ENCODE results near the gene ZFP37. TPM values are rescaled to one million over a fixed set of nuclear protein-coding genes. Genes with fewer than 3 reads are reported as not detected.
A peak's percentile ranks its signal among the peaks of the same experiment; 100 is the strongest.
"Not testable (repeated sequence)": the region's sequence is repeated elsewhere in the genome, so short reads cannot be mapped to it uniquely, and the experiment has no call there.

The ZFP37 gene
- polyA plus RNA-seq, 1 donor = 3.3 TPM

GRCh38 chr9:113061072-113061850 is 4.7 kb upstream of the ZFP37 start:
- not testable (repeated sequence) for H3K27ac ChIP-seq (ENCODE audit: low read length); DNase-seq; H3K4me3 ChIP-seq (ENCODE audit: low read length); H3K4me1 ChIP-seq (ENCODE audit: control insufficient read depth, insufficient read depth, low read length); H3K36me3 ChIP-seq (ENCODE audit: control insufficient read depth, insufficient read depth, low read length)
- Histone ChIP-seq H3K27me3 (ENCODE audit: control insufficient read depth, insufficient read depth, low read length) (peaks cover 38% of the 10 kb centered on the region), H3K9me3 (ENCODE audit: control insufficient read depth, low read depth, low read length) (peaks cover 25% of the 10 kb centered on the region)
- WGBS (ENCODE audit: insufficient coverage, low lambda C conversion rate) = 8% methylated on average over 2 of the region's 33 CpGs

GRCh38 chr9:113059581-113060284 is 3.2 kb upstream of the ZFP37 start:
- not testable (repeated sequence) for H3K4me1 ChIP-seq (ENCODE audit: control insufficient read depth, insufficient read depth, low read length); DNase-seq; H3K27ac ChIP-seq (ENCODE audit: low read length); H3K36me3 ChIP-seq (ENCODE audit: control insufficient read depth, insufficient read depth, low read length); H3K4me3 ChIP-seq (ENCODE audit: low read length)
- peaks cover 38% of the 10 kb centered on the region for H3K27me3 ChIP-seq (ENCODE audit: control insufficient read depth, insufficient read depth, low read length)
- WGBS (ENCODE audit: insufficient coverage, low lambda C conversion rate) = no CpG with 5 or more reads among the region's 61 CpGs
- peaks cover 39% of the 10 kb centered on the region for H3K9me3 ChIP-seq (ENCODE audit: control insufficient read depth, low read depth, low read length)

- 17% methylated on average over 1 of the region's 5 CpGs for WGBS (ENCODE audit: insufficient coverage, low lambda C conversion rate)
- peaks cover 3% of the 10 kb centered on the region for H3K4me1 ChIP-seq (ENCODE audit: control insufficient read depth, insufficient read depth, low read length)
- DNase-seq = no peak
- no peaks in the 10 kb centered on the region for H3K36me3 ChIP-seq (ENCODE audit: control insufficient read depth, insufficient read depth, low read length)
- peaks cover 49% of the 10 kb centered on the region for H3K9me3 ChIP-seq (ENCODE audit: control insufficient read depth, low read depth, low read length)
- H3K27me3 ChIP-seq (ENCODE audit: control insufficient read depth, insufficient read depth, low read length) = peaks cover 29% of the 10 kb centered on the region
- H3K4me3 ChIP-seq (ENCODE audit: low read length) = peak overlapping the region; percentile 53
- no peak overlapping the region for H3K27ac ChIP-seq (ENCODE audit: low read length)
These were observed 669 bp upstream of the ZFP37 start for GRCh38 chr9:113057193-113057592.

GRCh38 chr9:113042884-113043657 is 13.5 kb downstream of the ZFP37 start:
- peak in 1 of 2 donors; percentile 8 for DNase-seq
- no peaks in the 10 kb centered on the region for H3K4me1 ChIP-seq (ENCODE audit: control insufficient read depth, insufficient read depth, low read length)
- peaks cover 19% of the 10 kb centered on the region for H3K36me3 ChIP-seq (ENCODE audit: control insufficient read depth, insufficient read depth, low read length)
- no peak overlapping the region for H3K4me3 ChIP-seq (ENCODE audit: low read length)
- no peak overlapping the region for H3K27ac ChIP-seq (ENCODE audit: low read length)
- WGBS (ENCODE audit: insufficient coverage, low lambda C conversion rate) = no CpG with 5 or more reads among the region's 4 CpGs
- no peaks in the 10 kb centered on the region for H3K27me3 ChIP-seq (ENCODE audit: control insufficient read depth, insufficient read depth, low read length)
- peaks cover 31% of the 10 kb centered on the region for H3K9me3 ChIP-seq (ENCODE audit: control insufficient read depth, low read depth, low read length)

- DNase-seq = no peak
- no peaks in the 10 kb centered on the region for H3K4me1 ChIP-seq (ENCODE audit: control insufficient read depth, insufficient read depth, low read length)
- no peaks in the 10 kb centered on the region for H3K36me3 ChIP-seq (ENCODE audit: control insufficient read depth, insufficient read depth, low read length)
- H3K4me3 ChIP-seq (ENCODE audit: low read length) = no peak overlapping the region
- WGBS (ENCODE audit: insufficient coverage, low lambda C conversion rate) = 60% methylated on average over 1 of the region's 1 CpG
- H3K27ac ChIP-seq (ENCODE audit: low read length) = no peak overlapping the region
- no peaks in the 10 kb centered on the region for H3K27me3 ChIP-seq (ENCODE audit: control insufficient read depth, insufficient read depth, low read length)
- peaks cover 4% of the 10 kb centered on the region for H3K9me3 ChIP-seq (ENCODE audit: control insufficient read depth, low read depth, low read length)
These were observed 30.3 kb downstream of the ZFP37 start for GRCh38 chr9:113026200-113026599.

- no peak for DNase-seq
- H3K9me3 ChIP-seq (ENCODE audit: control insufficient read depth, low read depth, low read length) = peaks cover 3% of the 10 kb centered on the region
These were observed 38.3 kb downstream of the ZFP37 start for GRCh38 chr9:113018247-113018646.

GRCh38 chr9:113012492-113012891 is 44.0 kb downstream of the ZFP37 start:
- Histone ChIP-seq H3K27me3 (ENCODE audit: control insufficient read depth, insufficient read depth, low read length) (no peaks in the 10 kb centered on the region), H3K4me3 (ENCODE audit: low read length) (peak overlapping the region; percentile 48), H3K4me1 (ENCODE audit: control insufficient read depth, insufficient read depth, low read length) (no peaks in the 10 kb centered on the region), H3K27ac (ENCODE audit: low read length) (no peak overlapping the region), H3K9me3 (ENCODE audit: control insufficient read depth, low read depth, low read length) (no peaks in the 10 kb centered on the region), H3K36me3 (ENCODE audit: control insufficient read depth, insufficient read depth, low read length) (no peaks in the 10 kb centered on the region)
- DNase-seq = no peak
- 71% methylated on average over 3 of the region's 9 CpGs for WGBS (ENCODE audit: insufficient coverage, low lambda C conversion rate)

More at GRCh38 chr9:113018247-113018646, 38.3 kb downstream of the ZFP37 start:
- Histone ChIP-seq H3K27ac (ENCODE audit: low read length) (no peak overlapping the region), H3K4me3 (ENCODE audit: low read length) (no peak overlapping the region), H3K27me3 (ENCODE audit: control insufficient read depth, insufficient read depth, low read length) (no peaks in the 10 kb centered on the region), H3K4me1 (ENCODE audit: control insufficient read depth, insufficient read depth, low read length) (no peaks in the 10 kb centered on the region), H3K36me3 (ENCODE audit: control insufficient read depth, insufficient read depth, low read length) (no peaks in the 10 kb centered on the region)
- WGBS (ENCODE audit: insufficient coverage, low lambda C conversion rate) = 100% methylated on average over 2 of the region's 3 CpGs

- H3K4me1 ChIP-seq (ENCODE audit: control insufficient read depth, insufficient read depth, low read length) = no peaks in the 10 kb centered on the region
- no CpG with 5 or more reads among the region's 30 CpGs for WGBS (ENCODE audit: insufficient coverage, low lambda C conversion rate)
- peak within 1 kb of the TSS; percentile 48 for H3K4me3 ChIP-seq (ENCODE audit: low read length)
- no peaks in the 10 kb centered on the region for H3K27me3 ChIP-seq (ENCODE audit: control insufficient read depth, insufficient read depth, low read length)
- H3K36me3 ChIP-seq (ENCODE audit: control insufficient read depth, insufficient read depth, low read length) = no peaks in the 10 kb centered on the region
- peak; percentile 54 to 71 for DNase-seq
- H3K27ac ChIP-seq (ENCODE audit: low read length) = no peak within 1 kb of the TSS
- no peaks in the 10 kb centered on the region for H3K9me3 ChIP-seq (ENCODE audit: control insufficient read depth, low read depth, low read length)
These were observed 44.6 kb downstream of the ZFP37 start, which contains the start of gene ZNF883 for GRCh38 chr9:113011911-113012381. ZNF883 (minus strand) TSS chr9:113012192.

GRCh38 chr9:113005777-113006176 is 50.7 kb downstream of the ZFP37 start:
- Histone ChIP-seq H3K27me3 (ENCODE audit: control insufficient read depth, insufficient read depth, low read length) (no peaks in the 10 kb centered on the region), H3K9me3 (ENCODE audit: control insufficient read depth, low read depth, low read length) (no peaks in the 10 kb centered on the region), H3K27ac (ENCODE audit: low read length) (no peak overlapping the region), H3K4me3 (ENCODE audit: low read length) (no peak overlapping the region), H3K36me3 (ENCODE audit: control insufficient read depth, insufficient read depth, low read length) (no peaks in the 10 kb centered on the region), H3K4me1 (ENCODE audit: control insufficient read depth, insufficient read depth, low read length) (no peaks in the 10 kb centered on the region)
- no peak for DNase-seq
- WGBS (ENCODE audit: insufficient coverage, low lambda C conversion rate) = no CpG with 5 or more reads among the region's 1 CpG
